Activated naive CD4-positive, alpha-beta T cell treated with anti-CD3 and anti-CD28 coated beads for 36 hours (primary cell): ENCODE data around the gene TCEAL6. TPM values are rescaled to one million over a fixed set of nuclear protein-coding genes. Genes with fewer than 3 reads are reported as not detected.
"Not testable (repeated sequence)": the region's sequence is repeated elsewhere in the genome, so short reads cannot be mapped to it uniquely, and the experiment has no call there.

Experiments
- CTCF ChIA-PET: fragments of 350-600 bp; sonication (Branson Sonifier 250); formaldehyde crosslinking; loops from one replicate; lab custom pipeline; 2021; ENCODE audit warnings: antibody characterized with exemption; lab: Charles Lee
- DNase-seq: peaks from one replicate; pipeline ENCODE4 v3.0.0-alpha.2; 2020
- H3K27ac Mint-ChIP-seq: one replicate; pipeline ENCODE4 v1.8.0; 2021; ENCODE audit warnings: mild to moderate bottlenecking, mixed read lengths
- H3K27me3 Mint-ChIP-seq: one replicate; pipeline ENCODE4 v1.8.0; 2021; ENCODE audit warnings: low read depth, mixed read lengths
- H3K36me3 Mint-ChIP-seq: one replicate; pipeline ENCODE4 v1.8.0; 2021; ENCODE audit warnings: low read depth, mixed read lengths
- H3K4me1 Mint-ChIP-seq: one replicate; pipeline ENCODE4 v1.8.0; 2021; ENCODE audit warnings: low read depth, mixed read lengths
- H3K4me3 Mint-ChIP-seq: one replicate; pipeline ENCODE4 v1.8.0; 2021; ENCODE audit warnings: mild to moderate bottlenecking, moderate library complexity, mixed read lengths
- H3K9me3 Mint-ChIP-seq: one replicate; pipeline ENCODE4 v1.8.0; 2021; ENCODE audit warnings: mixed read lengths
- intact Hi-C: fragments of 100-400 bp; cut with micrococcal nuclease; formaldehyde crosslinking; loops from one replicate; pipeline ENCODE4 v1.15.1; 2023
- total RNA-seq, 2 experiments: library from RNA; stranded (reverse); gene quantifications; one replicate each; pipeline ENCODE4 v1.2.3, GENCODE V29; 2021

The TCEAL6 gene
- total RNA-seq, 2 experiments from 2014 or later, result not detected

DNA sequence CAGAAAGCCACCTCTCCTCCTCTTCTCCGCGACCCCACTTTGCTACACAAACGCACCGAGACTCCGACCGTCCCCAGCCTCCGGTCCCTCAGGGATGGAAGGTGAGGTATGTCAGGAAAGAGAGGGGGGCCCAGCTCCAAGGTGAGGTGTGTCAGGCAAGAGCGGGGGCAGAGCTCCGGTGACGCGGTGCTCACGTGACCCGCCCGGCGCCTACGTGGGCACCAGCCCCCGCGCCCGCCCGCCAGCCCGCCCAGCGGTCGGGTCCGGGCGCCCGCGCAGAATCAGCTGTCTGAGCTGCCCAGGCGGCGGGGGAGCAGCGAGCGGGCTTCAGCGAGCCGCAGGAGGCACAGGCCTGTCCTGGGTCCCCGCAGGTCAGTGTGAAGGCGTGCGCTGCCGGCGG is 16.8 kb downstream of the TCEAL6 start, which contains the start of gene TCEAL2:
Gene TCEAL2 (plus strand): TSS at position 244 of the 400 bp plus-strand sequence. CDS start 1,152 bp downstream, outside the sequence.
- H3K9me3 Mint-ChIP-seq, CTCF ChIA-PET, H3K36me3 Mint-ChIP-seq, H3K4me1 Mint-ChIP-seq, H3K27ac Mint-ChIP-seq, DNase-seq: not testable (repeated sequence)
- Mint-ChIP-seq H3K4me3 (peak within 1 kb of the TSS; percentile 60), H3K27me3 (peaks cover 15% of the 10 kb centered on the region)
- intact Hi-C loops, result loop anchor here (10.0 kb wide), 1 partner anchor 779 kb away; no protein-coding TSS in a partner anchor

- H3K36me3 Mint-ChIP-seq, H3K4me1 Mint-ChIP-seq, H3K9me3 Mint-ChIP-seq, DNase-seq, H3K27ac Mint-ChIP-seq: not testable (repeated sequence)
- peaks cover 15% of the 10 kb centered on the region for H3K27me3 Mint-ChIP-seq
- intact Hi-C loops, result loop anchor here (10.0 kb wide), 1 partner anchor 780 kb away; no protein-coding TSS in a partner anchor
- peak overlapping the region; percentile 60 for H3K4me3 Mint-ChIP-seq
- CTCF ChIA-PET, result interaction anchor here (0.7 kb wide), 1 partner anchor 838 kb away, joined by 3 read pairs; no protein-coding TSS in a partner anchor
These were observed 17.3 kb downstream of the TCEAL6 start for GRCh38 chrX:102125014-102125413.

GRCh38 chrX:102115748-102116147 is 26.5 kb downstream of the TCEAL6 start:
- Mint-ChIP-seq H3K4me3 (no peak overlapping the region), H3K27ac (no peak overlapping the region), H3K9me3 (no peaks in the 10 kb centered on the region), H3K27me3 (peaks cover 8% of the 10 kb centered on the region), H3K4me1 (no peaks in the 10 kb centered on the region), H3K36me3 (peaks cover 1% of the 10 kb centered on the region)
- CTCF ChIA-PET, result no interaction called here
- intact Hi-C loops, result no loop called here
- DNase-seq, result no peak

- Mint-ChIP-seq H3K4me3 (no peak overlapping the region), H3K36me3 (peaks cover 1% of the 10 kb centered on the region), H3K27ac (no peak overlapping the region), H3K4me1 (no peaks in the 10 kb centered on the region), H3K27me3 (peaks cover 10% of the 10 kb centered on the region), H3K9me3 (no peaks in the 10 kb centered on the region)
- intact Hi-C loops, result no loop called here
- no peak for DNase-seq
- CTCF ChIA-PET, result no interaction called here
These were observed 28.9 kb downstream of the TCEAL6 start for GRCh38 chrX:102113367-102113766.

Other genes starting within 250 kb of the TCEAL6 start
- gene ZMAT1, start 210.5 kb downstream of the TCEAL6 start, total RNA-seq, result 1 to 10 TPM; 2.7 to 2.8 TPM
- gene TCEAL2, start 16.8 kb downstream of the TCEAL6 start, total RNA-seq, result under 1 TPM; 0.81 to 0.84 TPM
- 1 to 10 TPM; 6.6 to 7.2 TPM for gene BEX5, start 13.5 kb upstream of the TCEAL6 start, total RNA-seq
- gene TCP11X1, start 72.8 kb upstream of the TCEAL6 start, total RNA-seq, result not detected
- not detected for gene NXF2, start 104.7 kb upstream of the TCEAL6 start, total RNA-seq